Activated B cell treated with CpG ODN at 0.5 μM for 24 hours (primary cell): ENCODE measurements around the gene TRPC1. TPM values are rescaled to one million over a fixed set of nuclear protein-coding genes. Genes with fewer than 3 reads are reported as not detected.
"Not testable (repeated sequence)": the region's sequence is repeated elsewhere in the genome, so short reads cannot be mapped to it uniquely, and the experiment has no call there.

Experiments used
- ATAC-seq: fragments of 200-7000 bp; cut with Tn5 transposase; one replicate; pipeline ENCODE4 v1.10.0; 2021; ENCODE audit warnings: low read depth, mild to moderate bottlenecking, moderate library complexity
- CTCF ChIA-PET: fragments of 350-600 bp; sonication (Branson Sonifier 250); formaldehyde crosslinking; loops from one replicate; lab custom pipeline; 2021; ENCODE audit warnings: antibody characterized with exemption; lab: Charles Lee
- POLR2A ChIA-PET: fragments of 350-600 bp; sonication (Branson Sonifier 250); formaldehyde crosslinking; loops from one replicate; lab custom pipeline; 2021; ENCODE audit warnings: antibody characterized with exemption; lab: Charles Lee
- DNase-seq: peaks from one replicate; pipeline ENCODE4 v3.0.0; 2022
- H3K27ac Mint-ChIP-seq: one replicate; pipeline ENCODE4 v1.8.0; 2020; ENCODE audit warnings: mixed read lengths
- H3K27me3 Mint-ChIP-seq: one replicate; pipeline ENCODE4 v1.8.0; 2021; ENCODE audit warnings: mixed read lengths
- H3K36me3 Mint-ChIP-seq: one replicate; pipeline ENCODE4 v1.8.0; 2021; ENCODE audit warnings: low read depth, mixed read lengths
- H3K4me1 Mint-ChIP-seq: one replicate; pipeline ENCODE4 v1.8.0; 2021; ENCODE audit warnings: mixed read lengths
- H3K4me3 Mint-ChIP-seq: one replicate; pipeline ENCODE4 v1.8.0; 2020; ENCODE audit warnings: mild to moderate bottlenecking, mixed read lengths
- H3K9me3 Mint-ChIP-seq: one replicate; pipeline ENCODE4 v1.8.0; 2020; ENCODE audit warnings: mixed read lengths
- CTCF ChIP-seq: fragments of 200-600 bp; IDR thresholded peaks from one replicate; pipeline ENCODE4 v1.8.0; 2022; ENCODE audit warnings: antibody characterized with exemption, mild to moderate bottlenecking
- intact Hi-C: fragments of 100-400 bp; cut with micrococcal nuclease; formaldehyde crosslinking; loops from one replicate; pipeline ENCODE4 v1.15.1; 2024
- total RNA-seq: library from RNA; stranded (reverse); gene quantifications from 2 replicates; pipeline ENCODE4 v1.2.3, GENCODE V29; 2022

Gene TRPC1
- total RNA-seq, 1 donor from 2014 or later: 1.2 TPM

- CTCF ChIA-PET: no interaction called here
These were observed 30.5 kb upstream of the TRPC1 start for GRCh38 chr3:142693136-142693853.

GRCh38 chr3:142694225-142694624, 29.6 kb upstream of the TRPC1 start:
- ATAC-seq (no peak), DNase-seq (no peak)
- no peak overlapping the region for H3K4me3 Mint-ChIP-seq
- TF ChIP-seq CTCF: no peak
- POLR2A ChIA-PET: no interaction called here
- CTCF ChIA-PET: no interaction called here
- H3K4me1 Mint-ChIP-seq: no peaks in the 10 kb centered on the region
- H3K9me3 Mint-ChIP-seq: no peaks in the 10 kb centered on the region
- intact Hi-C loops: no loop called here
- no peaks in the 10 kb centered on the region for H3K27me3 Mint-ChIP-seq
- H3K36me3 Mint-ChIP-seq: no peaks in the 10 kb centered on the region
- H3K27ac Mint-ChIP-seq: no peak overlapping the region

More at GRCh38 chr3:142693136-142693853, 30.5 kb upstream of the TRPC1 start:
- H3K27me3 Mint-ChIP-seq: no peaks in the 10 kb centered on the region
- POLR2A ChIA-PET: no interaction called here
- no peak overlapping the region for H3K4me3 Mint-ChIP-seq
- H3K9me3 Mint-ChIP-seq: no peaks in the 10 kb centered on the region
- H3K27ac Mint-ChIP-seq: no peak overlapping the region
- no peak for TF ChIP-seq CTCF
- DNase-seq: no peak
- intact Hi-C loops: no loop called here
- no peak for ATAC-seq
- H3K4me1 Mint-ChIP-seq: no peaks in the 10 kb centered on the region
- no peaks in the 10 kb centered on the region for H3K36me3 Mint-ChIP-seq

GRCh38 chr3:142705198-142705597, 18.6 kb upstream of the TRPC1 start:
- Mint-ChIP-seq H3K4me3 (no peak overlapping the region), H3K27ac (no peak overlapping the region), H3K4me1 (no peaks in the 10 kb centered on the region), H3K9me3 (no peaks in the 10 kb centered on the region), H3K27me3 (no peaks in the 10 kb centered on the region), H3K36me3 (no peaks in the 10 kb centered on the region)
- intact Hi-C loops: no loop called here
- ChIA-PET POLR2A (no interaction called here), CTCF (no interaction called here)
- TF ChIP-seq CTCF: no peak
- DNase-seq (no peak), ATAC-seq (no peak)

GRCh38 chr3:142706321-142707127, 17.3 kb upstream of the TRPC1 start:
- H3K27me3 Mint-ChIP-seq: no peaks in the 10 kb centered on the region
- DNase-seq (no peak), ATAC-seq (no peak)
- ChIA-PET CTCF (no interaction called here), POLR2A (no interaction called here)
- no peaks in the 10 kb centered on the region for H3K4me1 Mint-ChIP-seq
- no peak for TF ChIP-seq CTCF
- no peak overlapping the region for H3K4me3 Mint-ChIP-seq
- intact Hi-C loops: no loop called here
- no peak overlapping the region for H3K27ac Mint-ChIP-seq
- H3K36me3 Mint-ChIP-seq: no peaks in the 10 kb centered on the region
- H3K9me3 Mint-ChIP-seq: no peaks in the 10 kb centered on the region

GRCh38 chr3:142709207-142709606, 14.6 kb upstream of the TRPC1 start:
- no peaks in the 10 kb centered on the region for H3K4me1 Mint-ChIP-seq
- ChIA-PET CTCF (interaction anchor here (0.7 kb wide), 1 partner anchor 21 kb away, joined by 3 read pairs; no protein-coding TSS in a partner anchor), POLR2A (no interaction called here)
- H3K4me3 Mint-ChIP-seq: no peak overlapping the region
- TF ChIP-seq CTCF: no peak
- no peak overlapping the region for H3K27ac Mint-ChIP-seq
- intact Hi-C loops: no loop called here
- peaks cover 6% of the 10 kb centered on the region for H3K27me3 Mint-ChIP-seq
- no peak for DNase-seq
- no peaks in the 10 kb centered on the region for H3K36me3 Mint-ChIP-seq
- no peaks in the 10 kb centered on the region for H3K9me3 Mint-ChIP-seq
- no peak for ATAC-seq

- H3K36me3 Mint-ChIP-seq, H3K27ac Mint-ChIP-seq, H3K4me3 Mint-ChIP-seq, intact Hi-C loops, ATAC-seq, DNase-seq, H3K9me3 Mint-ChIP-seq, H3K4me1 Mint-ChIP-seq, CTCF ChIA-PET, POLR2A ChIA-PET: not testable (repeated sequence)
- peaks cover 22% of the 10 kb centered on the region for H3K27me3 Mint-ChIP-seq
These were observed 9.0 kb upstream of the TRPC1 start for GRCh38 chr3:142714882-142715281.
